ENCODE results near the gene DAB2IP. TPM values are rescaled to one million over a fixed set of nuclear protein-coding genes. Genes with fewer than 3 reads are reported as not detected.
A peak's percentile ranks its signal among the peaks of the same experiment; 100 is the strongest.

The DAB2IP gene
- total and polyA plus RNA-seq, 2 experiments from 2014 or later, result 8.9 to 42.8 TPM

- Histone ChIP-seq H3K79me2 (replicated peaks; ENCODE audit: insufficient read depth) (no peaks in the 10 kb centered on the region), H2AFZ (peak overlapping the region; percentile 79), H3K4me2 (peak overlapping the region; percentile 53), H4K20me1 (replicated peaks; ENCODE audit: insufficient read depth) (no peaks in the 10 kb centered on the region), H3K36me3 (ENCODE audit: insufficient read depth) (no peaks in the 10 kb centered on the region), H3K4me1 (ENCODE audit: insufficient read depth) (peaks cover 20% of the 10 kb centered on the region), H3F3A (replicated peaks; ENCODE audit: low read depth) (0 out of 2 replicates have a peak, but pooled peaks cover 16% of the 10 kb centered on the region), H3K27ac (ENCODE audit: low read depth) (no peak overlapping the region), H3K9me2 (ENCODE audit: insufficient read depth) (no peaks in the 10 kb centered on the region), H3K4me3 (peak overlapping the region; percentile 38), H3K27me3 (ENCODE audit: insufficient read depth) (no peaks in the 10 kb centered on the region; the same call in 1 of the 2 replicates)
- Mint-ChIP-seq H3K4me1 (peaks cover 55% of the 10 kb centered on the region), H3K9me3 (no peaks in the 10 kb centered on the region), H3K4me3 (peak overlapping the region; percentile 38), H3K36me3 (ENCODE audit: low read depth) (no peaks in the 10 kb centered on the region), H3K27me3 (ENCODE audit: insufficient read depth, low read depth, poor library complexity) (peaks cover 31% of the 10 kb centered on the region), H3K27ac (no peak overlapping the region)
- TF ChIP-seq REST (IDR thresholded peaks at IDR 0.05; ENCODE audit: unreplicated experiment), result no peak
- TF ChIP-seq ZNF331 (CRISPR knock-in tag; IDR thresholded peaks at IDR 0.05; ENCODE audit: low read depth), result no peak
- TF ChIP-seq JUNB (IDR thresholded peaks at IDR 0.05; ENCODE audit: unreplicated experiment), result no peak
- no peak for TF ChIP-seq CREB1 (CRISPR knock-in tag; IDR thresholded peaks at IDR 0.05; ENCODE audit: low read depth)
- TF ChIP-seq EZH2phosphoT487 (IDR thresholded peaks at IDR 0.05; ENCODE audit: unreplicated experiment), result no peak
- no peak for TF ChIP-seq POLR2AphosphoS5 (IDR thresholded peaks at IDR 0.05; ENCODE audit: low read depth)
- no peak for TF ChIP-seq STAT1 (IDR thresholded peaks at IDR 0.05; ENCODE audit: unreplicated experiment)
- TF ChIP-seq NANOG (IDR thresholded peaks at IDR 0.05; ENCODE audit: borderline replicate concordance), result no peak
- TF ChIP-seq CTCF (conservative IDR thresholded peaks at IDR 0.05; ENCODE audit: low read depth in 2 of 2), result no peak
- ATAC-seq (peak; percentile 58), DNase-seq (ENCODE audit: low spot score) (peak; percentile 62)
Observed at GRCh38 chr9:121819428-121820231, 168.2 kb downstream of the DAB2IP start.

All from GM23338 (cell line).